Left ventricle myocardium superior (tissue), 1 donor: ENCODE measurements around the gene TRIM66. TPM values are rescaled to one million over a fixed set of nuclear protein-coding genes. Genes with fewer than 3 reads are reported as not detected.

Source experiments
- ATAC-seq: fragments of 200-7000 bp; cut with Tn5 transposase; one replicate; pipeline ENCODE4 v1.9.1; 2020; ENCODE audit warnings: mild to moderate bottlenecking, moderate library complexity
- DNase-seq: peaks from one replicate; pipeline ENCODE4 v3.0.0-alpha.2; 2020
- intact Hi-C: fragments of 100-400 bp; cut with micrococcal nuclease; formaldehyde crosslinking; loops from one replicate; pipeline ENCODE4 v1.11.0; 2022
- total RNA-seq: library from RNA; stranded (reverse); fragmentation: NEBNext Ultra II Directional; extraction: Animal tissue kit (Norgen Biotek cat#: 25700); gene quantifications from one replicate; pipeline ENCODE4 v1.2.1, GENCODE V29; 2021
- donor health status: DM: no; HTN: yes; CAD: no; lungs with severe emphysema.

Gene TRIM66
- total RNA-seq, 1 donor from 2014 or later, result 2.6 TPM

GRCh38 chr11:8715501-8715900 lies 33.0 kb upstream of the TRIM66 start:
- ATAC-seq (no peak), DNase-seq (peak; percentile 52)
- intact Hi-C loops, result no loop called here

- no peak for DNase-seq
- intact Hi-C loops, result no loop called here
- no peak for ATAC-seq
Observed at GRCh38 chr11:8714622-8715225, 32.3 kb upstream of the TRIM66 start.

GRCh38 chr11:8713760-8714454 lies 31.4 kb upstream of the TRIM66 start:
- intact Hi-C loops, result no loop called here
- DNase-seq (no peak), ATAC-seq (peak; percentile 14)

DNA sequence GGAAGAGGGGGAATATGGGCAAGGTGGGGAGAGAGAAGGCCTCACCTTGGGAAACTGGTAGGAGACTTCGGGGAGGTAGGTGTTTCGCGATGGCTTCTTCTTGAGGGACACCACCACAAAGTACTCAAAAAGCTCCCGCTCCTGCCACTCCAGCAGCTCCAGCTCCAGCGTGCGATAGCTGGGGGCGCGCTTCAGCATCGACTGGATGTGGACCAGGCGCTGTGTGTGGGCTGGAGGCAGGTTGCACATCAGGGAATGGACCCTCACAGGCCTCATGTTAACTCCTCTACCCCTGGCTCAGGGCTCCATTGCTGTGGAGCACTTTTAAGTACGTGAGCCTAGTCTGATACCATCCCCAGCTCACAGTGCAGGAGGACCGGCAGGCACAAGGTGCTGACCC lies 30.0 kb upstream of the TRIM66 start:
- intact Hi-C loops, result no loop called here
- ATAC-seq (no peak), DNase-seq (no peak)

DNA sequence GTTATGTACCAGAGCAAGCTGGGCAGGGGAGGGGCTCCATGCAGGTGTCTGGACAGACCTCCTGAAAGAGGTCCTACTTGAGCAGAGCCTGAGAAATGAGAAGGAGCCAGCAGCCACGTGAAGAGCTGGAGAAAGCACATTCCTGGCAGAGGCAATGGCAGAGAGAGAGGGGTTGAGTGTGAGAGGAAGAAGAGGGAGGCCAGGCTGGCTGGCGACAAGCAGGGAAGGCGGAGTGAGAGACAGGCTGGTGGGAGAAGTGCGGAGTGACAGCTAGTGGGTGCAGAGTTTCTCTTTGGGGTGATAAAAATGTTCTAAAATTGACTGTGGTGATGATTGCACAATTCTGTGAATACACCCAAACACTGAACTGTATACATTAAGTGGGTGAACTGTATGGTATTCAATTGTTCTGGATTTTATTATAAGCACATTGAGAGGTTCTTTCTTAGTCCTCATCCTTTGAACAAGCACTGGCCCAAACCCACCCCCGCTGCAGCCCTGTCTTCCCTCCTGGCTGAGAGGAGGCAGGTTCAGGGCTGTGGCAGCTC lies 29.5 kb upstream of the TRIM66 start:
- DNase-seq (no peak), ATAC-seq (no peak)
- intact Hi-C loops, result no loop called here

- DNase-seq, result no peak
- no peak for ATAC-seq
- intact Hi-C loops, result no loop called here
Observed at GRCh38 chr11:8709777-8710176, 27.3 kb upstream of the TRIM66 start.

- ATAC-seq (peak; percentile 73), DNase-seq (peak; percentile 93)
- intact Hi-C loops, result no loop called here
Observed at GRCh38 chr11:8709002-8709672, 26.7 kb upstream of the TRIM66 start.

DNA sequence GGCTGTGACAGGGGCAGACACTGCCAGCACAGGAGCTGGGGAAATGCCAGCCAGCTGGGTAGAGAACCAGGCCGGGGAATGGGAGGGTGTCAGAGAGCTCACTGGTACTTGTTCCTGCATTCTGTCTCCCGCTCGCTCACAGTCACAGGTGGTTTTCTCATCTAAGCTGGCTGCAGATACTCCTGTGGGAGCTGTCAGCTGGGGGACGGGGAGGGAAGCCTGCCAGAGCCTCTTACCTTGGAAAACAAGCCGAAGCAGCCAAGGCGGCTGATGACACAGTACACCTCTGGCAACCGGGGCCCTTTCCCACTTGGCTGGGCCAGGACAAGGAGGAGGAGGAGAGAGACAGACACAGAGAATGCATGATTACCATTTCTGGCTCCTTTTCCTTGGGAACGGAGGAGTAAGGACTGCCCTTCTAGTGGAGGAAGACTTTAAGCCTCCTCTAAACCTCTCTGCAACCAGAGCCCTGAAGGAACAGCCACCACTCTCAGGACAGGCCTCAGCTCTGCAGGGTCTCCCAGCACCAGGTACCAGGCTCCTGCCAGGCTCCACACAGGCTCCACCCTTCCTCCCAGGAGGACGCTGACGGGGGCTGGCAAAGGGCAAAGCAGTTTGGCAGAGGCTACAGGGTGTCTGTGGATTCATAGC lies 25.2 kb upstream of the TRIM66 start:
- intact Hi-C loops, result no loop called here
- peak; percentile 80 for ATAC-seq
- DNase-seq, result peak; percentile 88

- ATAC-seq (peak; percentile 1), DNase-seq (peak; percentile 35)
- intact Hi-C loops, result no loop called here
Observed at GRCh38 chr11:8706673-8707432, 24.4 kb upstream of the TRIM66 start.

GRCh38 chr11:8705146-8705545 lies 22.7 kb upstream of the TRIM66 start:
- no peak for DNase-seq
- ATAC-seq, result no peak
- intact Hi-C loops, result no loop called here

GRCh38 chr11:8704136-8704535 lies 21.7 kb upstream of the TRIM66 start:
- ATAC-seq, result no peak
- DNase-seq, result no peak
- intact Hi-C loops, result no loop called here

DNA sequence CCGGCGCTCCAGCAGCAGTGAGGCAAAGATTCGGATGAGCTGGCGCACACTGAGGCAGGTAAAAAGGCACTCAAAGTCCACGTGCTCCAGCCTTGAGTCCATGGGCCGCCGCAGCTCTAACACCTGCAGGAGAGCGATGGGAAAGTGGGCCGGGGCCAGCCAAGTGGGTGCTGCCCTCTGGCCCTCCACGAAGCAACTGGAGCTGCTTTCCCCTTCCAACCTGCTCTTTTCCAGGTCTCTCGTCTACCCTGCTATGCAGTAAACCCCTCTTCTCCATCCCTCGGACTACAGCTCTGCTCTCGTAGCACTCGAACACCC lies 20.1 kb upstream of the TRIM66 start:
- ATAC-seq (no peak), DNase-seq (no peak)
- intact Hi-C loops, result no loop called here

DNA sequence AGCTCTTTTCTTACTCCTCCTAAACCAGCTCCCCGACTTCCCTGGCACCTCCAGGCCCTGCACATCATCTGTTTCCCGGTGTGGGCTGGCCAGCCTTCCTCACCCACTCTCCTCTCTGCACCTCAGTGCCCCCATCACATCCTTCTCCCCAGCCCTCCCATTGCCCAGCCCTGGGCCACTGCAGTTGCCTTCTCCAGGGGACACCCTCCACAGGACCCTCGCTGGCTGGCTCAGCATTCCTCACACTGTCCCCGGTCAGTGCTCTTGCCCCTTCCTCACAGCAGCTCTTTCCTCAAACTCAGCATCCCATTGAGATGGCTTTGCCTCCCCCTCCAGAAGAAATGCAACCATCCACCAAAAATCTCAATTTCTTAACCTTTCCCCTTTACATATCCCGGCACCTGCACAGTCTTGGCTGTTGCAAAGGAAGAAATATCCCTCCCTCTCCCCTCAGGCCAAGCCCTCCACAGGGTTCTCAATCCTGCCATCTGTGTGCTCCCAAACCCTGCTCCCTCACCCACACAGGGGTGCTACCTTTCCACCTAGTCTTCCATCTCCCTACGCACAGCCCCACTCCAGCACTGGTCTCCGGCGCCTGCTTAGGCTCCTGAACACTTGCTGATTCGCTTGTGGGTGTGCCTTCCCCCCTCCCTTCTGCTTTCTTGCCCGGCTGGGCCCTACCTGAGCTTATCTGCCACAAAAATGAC lies 19.6 kb upstream of the TRIM66 start:
- ATAC-seq, result no peak
- intact Hi-C loops, result no loop called here
- DNase-seq, result no peak

DNA sequence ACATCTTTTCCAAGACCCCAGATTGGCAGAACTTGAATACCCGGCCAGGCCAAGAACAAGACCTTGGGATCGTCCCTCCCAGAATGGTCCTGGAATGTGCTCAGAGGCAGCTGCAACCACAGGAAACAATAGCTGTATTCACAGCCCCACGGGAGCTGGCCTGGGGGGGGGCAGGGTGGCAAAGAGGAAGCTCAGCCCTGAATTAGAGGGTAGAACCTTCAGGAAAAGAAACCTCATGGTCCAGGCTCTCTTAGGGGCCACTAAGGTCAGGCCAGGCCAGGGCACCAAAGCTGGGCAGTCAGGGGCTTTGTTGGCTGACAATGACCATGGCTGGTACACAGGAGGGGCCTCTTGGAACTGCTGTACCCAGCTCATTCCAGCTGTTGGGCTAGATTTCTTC lies 17.4 kb upstream of the TRIM66 start:
- peak; percentile 57 for DNase-seq
- peak; percentile 42 for ATAC-seq
- intact Hi-C loops, result no loop called here

DNA sequence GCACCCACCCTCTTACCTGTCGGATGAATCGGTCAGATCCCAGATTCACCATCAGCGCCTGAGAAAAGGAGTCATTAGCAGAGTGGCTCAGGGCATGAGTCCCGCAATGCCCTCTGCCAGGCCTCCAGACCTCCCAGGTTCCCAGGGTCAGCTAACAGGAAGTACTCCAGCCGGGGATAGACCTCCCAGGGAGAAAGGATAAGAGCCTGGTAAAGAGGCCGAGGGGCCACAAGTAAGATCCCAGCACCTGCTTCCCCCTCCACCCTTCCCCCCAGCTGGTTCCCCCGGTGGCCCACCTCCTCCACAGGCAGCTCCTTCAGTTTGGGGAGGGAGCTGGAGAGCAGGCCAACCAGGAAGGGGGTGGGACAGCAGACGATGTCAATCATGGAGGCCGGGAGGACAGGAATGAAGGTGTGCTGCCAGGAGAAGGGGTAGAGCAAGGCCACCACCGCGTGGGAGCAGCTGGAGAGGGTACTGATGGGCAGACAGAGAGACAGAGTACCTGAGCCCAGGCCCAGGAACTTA lies 16.5 kb upstream of the TRIM66 start:
- no peak for DNase-seq
- intact Hi-C loops, result no loop called here
- ATAC-seq, result no peak

- ATAC-seq (no peak), DNase-seq (no peak)
- intact Hi-C loops, result no loop called here
Observed at GRCh38 chr11:8698379-8698851, 15.9 kb upstream of the TRIM66 start.

DNA sequence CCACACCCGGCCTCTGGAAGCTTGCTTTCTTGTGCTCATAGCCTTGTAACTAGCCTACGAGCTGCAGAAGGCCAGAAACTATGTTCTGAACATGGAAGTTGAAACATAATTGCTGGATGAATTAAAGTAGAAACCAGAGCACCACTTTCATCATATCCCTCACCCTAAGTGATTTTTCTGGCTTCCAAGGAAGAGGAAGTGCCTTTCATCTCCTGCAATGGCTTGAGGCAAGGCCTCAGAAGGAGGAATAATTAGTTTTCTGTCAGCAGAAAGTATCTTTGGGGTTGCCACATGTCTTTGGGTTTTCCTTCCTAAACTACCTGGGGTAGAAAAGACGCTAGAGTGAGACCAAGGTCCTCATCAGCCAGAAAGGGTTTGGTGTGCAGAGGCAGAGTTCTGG lies 14.6 kb upstream of the TRIM66 start:
- intact Hi-C loops, result no loop called here
- ATAC-seq, result no peak
- no peak for DNase-seq

DNA sequence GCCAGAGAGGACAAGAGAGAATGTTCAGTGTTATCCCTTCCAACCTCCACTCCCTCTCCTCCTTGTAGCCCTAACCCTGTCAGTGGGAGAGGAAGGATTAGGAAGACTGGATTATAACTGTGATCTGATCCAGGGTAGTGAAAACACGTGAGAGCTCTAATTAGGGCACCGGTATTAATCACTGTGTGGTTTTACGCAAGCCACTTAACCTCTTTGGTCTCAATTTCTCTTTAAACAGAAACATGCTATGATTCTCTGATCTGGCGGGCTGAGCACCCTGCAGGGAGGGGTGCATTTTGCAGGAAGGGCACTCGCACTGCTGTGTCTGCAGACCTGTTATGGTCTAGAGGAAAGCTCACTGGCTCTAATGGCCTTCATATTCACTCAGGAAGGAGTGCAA lies 11.7 kb upstream of the TRIM66 start:
- intact Hi-C loops, result loop anchor here (5.0 kb wide), 1 partner anchor 118 kb away; a partner anchor contains a TSS
- DNase-seq, result no peak
- no peak for ATAC-seq
